Endodermal cell (in vitro differentiated cells): ENCODE data around the gene C15orf39. TPM values are rescaled to one million over a fixed set of nuclear protein-coding genes. Genes with fewer than 3 reads are reported as not detected.
"Not testable (repeated sequence)": the region's sequence is repeated elsewhere in the genome, so short reads cannot be mapped to it uniquely, and the experiment has no call there.

ENCODE experiments used
- DNase-seq: peaks from one replicate; pipeline ENCODE4 v3.0.0-alpha.2; 2017
- H3K27ac ChIP-seq: 2 replicates; pipeline ENCODE4 v1.5.1; 2013; ENCODE audit warnings: mild to moderate bottlenecking, low read depth, low read length, moderate library complexity
- H3K27me3 ChIP-seq: 2 replicates; pipeline ENCODE4 v1.6.1; 2013; ENCODE audit warnings: mild to moderate bottlenecking, low read length, moderate library complexity; ENCODE audit not compliant: insufficient read depth, control insufficient read depth, poor library complexity, severe bottlenecking
- H3K36me3 ChIP-seq: 2 replicates; pipeline ENCODE4 v1.7.0; 2013; ENCODE audit warnings: mild to moderate bottlenecking, low read length, moderate library complexity; ENCODE audit not compliant: control insufficient read depth, insufficient read depth
- H3K4me1 ChIP-seq: one replicate; pipeline ENCODE4 v1.7.0; 2013; ENCODE audit warnings: low read length; ENCODE audit not compliant: control insufficient read depth, insufficient read depth
- H3K4me3 ChIP-seq: 2 replicates; pipeline ENCODE4 v1.5.1; 2013; ENCODE audit warnings: mild to moderate bottlenecking, low read length, moderate library complexity
- H3K9ac ChIP-seq: 2 replicates; pipeline ENCODE4 v1.6.1; 2013; ENCODE audit warnings: mild to moderate bottlenecking, low read length, moderate library complexity; ENCODE audit not compliant: poor library complexity, severe bottlenecking; ENCODE audit errors: extremely low read depth
- H3K9me3 ChIP-seq: 2 replicates; pipeline ENCODE4 v1.6.1; 2013; ENCODE audit warnings: mild to moderate bottlenecking, low read length, moderate library complexity; ENCODE audit not compliant: control insufficient read depth
- H3K27ac Mint-ChIP-seq: 2 replicates; pipeline ENCODE4 v1.8.0; 2020; ENCODE audit warnings: mixed read lengths
- H3K27me3 Mint-ChIP-seq: 2 replicates; pipeline ENCODE4 v1.8.0; 2021; ENCODE audit warnings: mild to moderate bottlenecking, mixed read lengths; ENCODE audit not compliant: insufficient read depth
- H3K36me3 Mint-ChIP-seq: 2 replicates; pipeline ENCODE4 v1.8.0; 2020; ENCODE audit warnings: low read depth, mixed read lengths
- H3K4me1 Mint-ChIP-seq: 2 replicates; pipeline ENCODE4 v1.8.0; 2020; ENCODE audit warnings: mixed read lengths
- H3K4me3 Mint-ChIP-seq: 2 replicates; pipeline ENCODE4 v1.8.0; 2020; ENCODE audit warnings: mild to moderate bottlenecking, moderate library complexity, mixed read lengths
- H3K9me3 Mint-ChIP-seq: 2 replicates; pipeline ENCODE4 v1.8.0; 2020; ENCODE audit warnings: mild to moderate bottlenecking, mixed read lengths
- CTCF ChIP-seq: fragments of 200-600 bp; sonication (generic); conservative IDR thresholded peaks from 2 replicates; pipeline ENCODE4 v1.5.0; 2021; ENCODE audit warnings: antibody characterized with exemption, mild to moderate bottlenecking
- WGBS, 2 experiments: methylation state at CpG; one replicate each; pipeline versions ENCODE4 v1.1.5 to v1.1.7; 2013; ENCODE audit warnings: missing lambda C conversion rate in 2 of 2, mixed read lengths in 1 of 2; ENCODE audit not compliant: insufficient coverage in 1 of 2, insufficient read length in 1 of 2; 5-methylcytosine and 5-hydroxymethylcytosine counted together
- total RNA-seq, 2 donors: library from RNA; stranded (reverse); fragmentation: NEBNext Ultra II Directional in 1 of 2; extraction: Animal tissue kit (Norgen Biotek cat#: 25700) in 1 of 2; gene quantifications; 2 replicates in 1 of 2; 3 replicates in 1 of 2; pipeline ENCODE4 v1.2.1, GENCODE V29; 2021

The C15orf39 gene
- total RNA-seq, 2 donors from 2014 or later = 19.0 to 22.2 TPM

GRCh38 chr15:75161917-75162414, 39.7 kb upstream of the C15orf39 start:
- peaks cover 5% of the 10 kb centered on the region for H3K4me1 ChIP-seq
- Mint-ChIP-seq H3K4me3 (no peak overlapping the region), H3K27ac (no peak overlapping the region), H3K36me3 (peaks cover 5% of the 10 kb centered on the region), H3K27me3 (peaks cover 2% of the 10 kb centered on the region), H3K9me3 (peaks cover 19% of the 10 kb centered on the region), H3K4me1 (peaks cover 8% of the 10 kb centered on the region)
- H3K27ac ChIP-seq = no peak overlapping the region
- H3K27me3 ChIP-seq = no peaks in the 10 kb centered on the region
- WGBS, 2 experiments = 80 to 89% methylated on average over 3 to 4 of the region's 4 CpGs
- H3K36me3 ChIP-seq = no peaks in the 10 kb centered on the region
- no peak for TF ChIP-seq CTCF
- DNase-seq = no peak
- peaks cover 1% of the 10 kb centered on the region for H3K9me3 ChIP-seq
- H3K4me3 ChIP-seq = no peak overlapping the region
- no peak overlapping the region for H3K9ac ChIP-seq

GRCh38 chr15:75163150-75163564, 38.5 kb upstream of the C15orf39 start:
- Histone ChIP-seq H3K36me3 (no peaks in the 10 kb centered on the region), H3K4me3 (no peak overlapping the region), H3K9me3 (peaks cover 12% of the 10 kb centered on the region), H3K27ac (no peak overlapping the region), H3K4me1 (peaks cover 5% of the 10 kb centered on the region), H3K27me3 (no peaks in the 10 kb centered on the region), H3K9ac (no peak overlapping the region)
- Mint-ChIP-seq H3K36me3 (peaks cover 8% of the 10 kb centered on the region), H3K4me1 (peaks cover 8% of the 10 kb centered on the region), H3K4me3 (no peak overlapping the region), H3K27ac (no peak overlapping the region), H3K27me3 (peaks cover 4% of the 10 kb centered on the region), H3K9me3 (peaks cover 29% of the 10 kb centered on the region)
- TF ChIP-seq CTCF = no peak
- no peak for DNase-seq
- 97 to 100% methylated on average over 1 to 3 of the region's 3 CpGs for WGBS, 2 experiments

- Mint-ChIP-seq H3K27me3 (peaks cover 4% of the 10 kb centered on the region), H3K36me3 (peaks cover 8% of the 10 kb centered on the region), H3K9me3 (peaks cover 42% of the 10 kb centered on the region), H3K4me1 (peaks cover 8% of the 10 kb centered on the region), H3K27ac (no peak overlapping the region), H3K4me3 (no peak overlapping the region)
- 66% methylated on average over 2 of the region's 4 CpGs; no CpG with 5 or more reads in 1 of the 2 experiments for WGBS, 2 experiments
- no peaks in the 10 kb centered on the region for H3K36me3 ChIP-seq
- peaks cover 12% of the 10 kb centered on the region for H3K9me3 ChIP-seq
- no peak for TF ChIP-seq CTCF
- peaks cover 5% of the 10 kb centered on the region for H3K4me1 ChIP-seq
- no peaks in the 10 kb centered on the region for H3K27me3 ChIP-seq
- no peak overlapping the region for H3K9ac ChIP-seq
- H3K4me3 ChIP-seq = no peak overlapping the region
- H3K27ac ChIP-seq = no peak overlapping the region
- no peak for DNase-seq
Measured at GRCh38 chr15:75164625-75165350, 36.9 kb upstream of the C15orf39 start.

GRCh38 chr15:75166489-75167063, 35.1 kb upstream of the C15orf39 start:
- not testable (repeated sequence) for H3K4me3 ChIP-seq, H3K27me3 ChIP-seq, H3K36me3 Mint-ChIP-seq, DNase-seq, H3K4me1 ChIP-seq, H3K36me3 ChIP-seq, H3K27ac ChIP-seq, H3K9ac ChIP-seq, H3K4me1 Mint-ChIP-seq, H3K27me3 Mint-ChIP-seq, H3K4me3 Mint-ChIP-seq, H3K27ac Mint-ChIP-seq
- peaks cover 12% of the 10 kb centered on the region for H3K9me3 ChIP-seq
- peaks cover 44% of the 10 kb centered on the region for H3K9me3 Mint-ChIP-seq
- WGBS, 2 experiments = 88 to 96% methylated on average over 6 to 8 of the region's 8 CpGs
